PC-9 (cell line): ENCODE measurements around the gene FLOT1.

Experiments used
- CTCF ChIP-seq: fragments of 200-600 bp; sonication (generic); conservative IDR thresholded peaks from 2 replicates; pipeline ENCODE4 v1.6.1; 2017; ENCODE audit warnings: mixed run types, antibody characterized with exemption, mild to moderate bottlenecking, moderate library complexity
- EZH2 ChIP-seq: fragments of 200-600 bp; sonication (generic); IDR thresholded peaks from 2 replicates; pipeline ENCODE4 v1.8.0; 2017; ENCODE audit warnings: antibody characterized with exemption, low read depth

GRCh38 chr6:30689022-30689865, 53.2 kb downstream of the FLOT1 start:
- no peak for TF ChIP-seq CTCF
- no peak for TF ChIP-seq EZH2
